Measurements from ENCODE around the gene DYNLT4.

DNA sequence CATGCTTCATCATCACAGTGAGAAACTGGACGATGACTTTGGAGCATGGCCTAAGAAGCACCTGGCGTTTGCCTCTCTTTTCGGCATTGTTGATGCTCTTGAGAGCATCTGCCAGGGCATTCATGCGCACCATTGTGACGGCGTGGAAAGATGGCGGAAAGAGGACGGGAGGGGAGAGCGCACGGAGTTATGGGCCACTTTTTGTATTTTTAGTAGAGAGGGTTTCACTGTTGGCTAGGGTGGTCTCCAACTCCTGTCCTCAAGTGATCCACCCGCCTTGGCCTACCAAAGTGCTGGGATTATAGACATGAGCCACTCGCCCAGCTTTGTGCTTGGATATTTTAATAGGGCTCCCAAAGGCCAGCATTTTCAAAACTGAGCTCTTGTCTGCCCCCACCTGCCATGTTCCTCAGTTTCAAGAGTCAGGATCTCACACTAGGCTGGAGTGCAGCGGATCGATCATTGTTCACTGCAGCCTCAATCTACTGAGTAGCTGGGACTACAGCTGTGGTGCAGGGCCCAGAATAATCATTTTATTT lies 26.5 kb downstream of the DYNLT4 start:
- TF ChIP-seq, protein P1, sequence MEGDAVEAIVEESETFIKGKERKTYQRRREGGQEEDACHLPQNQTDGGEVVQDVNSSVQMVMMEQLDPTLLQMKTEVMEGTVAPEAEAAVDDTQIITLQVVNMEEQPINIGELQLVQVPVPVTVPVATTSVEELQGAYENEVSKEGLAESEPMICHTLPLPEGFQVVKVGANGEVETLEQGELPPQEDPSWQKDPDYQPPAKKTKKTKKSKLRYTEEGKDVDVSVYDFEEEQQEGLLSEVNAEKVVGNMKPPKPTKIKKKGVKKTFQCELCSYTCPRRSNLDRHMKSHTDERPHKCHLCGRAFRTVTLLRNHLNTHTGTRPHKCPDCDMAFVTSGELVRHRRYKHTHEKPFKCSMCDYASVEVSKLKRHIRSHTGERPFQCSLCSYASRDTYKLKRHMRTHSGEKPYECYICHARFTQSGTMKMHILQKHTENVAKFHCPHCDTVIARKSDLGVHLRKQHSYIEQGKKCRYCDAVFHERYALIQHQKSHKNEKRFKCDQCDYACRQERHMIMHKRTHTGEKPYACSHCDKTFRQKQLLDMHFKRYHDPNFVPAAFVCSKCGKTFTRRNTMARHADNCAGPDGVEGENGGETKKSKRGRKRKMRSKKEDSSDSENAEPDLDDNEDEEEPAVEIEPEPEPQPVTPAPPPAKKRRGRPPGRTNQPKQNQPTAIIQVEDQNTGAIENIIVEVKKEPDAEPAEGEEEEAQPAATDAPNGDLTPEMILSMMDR (IDR thresholded peaks at IDR 0.05), result no peak
- no peak for TF ChIP-seq POLR2A (IDR thresholded peaks at IDR 0.05)
